Prostate gland (tissue), 2 donors: ENCODE results near the gene PSAT1. TPM values are rescaled to one million over a fixed set of nuclear protein-coding genes. Genes with fewer than 3 reads are reported as not detected.

Experiments
- DNase-seq: peaks from one replicate; pipeline ENCODE4 v3.0.0-alpha.2; 2019; ENCODE audit warnings: low spot score
- H3K27ac ChIP-seq, 2 donors: fragments of 200-600 bp; sonication (generic); 2 replicates each; pipeline ENCODE4 v1.5.1; 2017 to 2019
- H3K27me3 ChIP-seq: fragments of 200-600 bp; sonication (generic); replicated peaks from 2 replicates; pipeline ENCODE4 v1.5.1; 2019; ENCODE audit not compliant: insufficient read depth
- H3K36me3 ChIP-seq, 2 donors: fragments of 200-600 bp; sonication (generic); 1 replicate in 1 of 2; 2 replicates in 1 of 2; pipeline versions ENCODE4 v1.5.1 to v1.8.1; 2017 to 2019
- H3K4me1 ChIP-seq: fragments of 200-600 bp; sonication (generic); replicated peaks from 2 replicates; pipeline ENCODE4 v1.5.1; 2019
- H3K4me3 ChIP-seq, 2 donors: fragments of 200-600 bp; sonication (generic); 2 replicates each; pipeline ENCODE4 v1.5.1; 2017 to 2019
- H3K9me3 ChIP-seq: fragments of 200-600 bp; sonication (generic); 2 replicates; pipeline ENCODE4 v1.5.1; 2017
- POLR2A ChIP-seq: fragments of 450-650 bp; IDR thresholded peaks from one replicate; pipeline ENCODE4 v1.6.1; 2016; ENCODE audit warnings: antibody characterized with exemption, mild to moderate bottlenecking
- POLR2AphosphoS5 ChIP-seq: sonication (generic); formaldehyde crosslinking; IDR thresholded peaks from one replicate; pipeline ENCODE4 v1.6.1; 2017; ENCODE audit warnings: antibody characterized with exemption
- WGBS: methylation state at CpG from one replicate; pipeline ENCODE4 v1.1.5; 2018; 5-methylcytosine and 5-hydroxymethylcytosine counted together
- intact Hi-C: fragments of 100-400 bp; cut with DNase I; formaldehyde crosslinking; loops from one replicate; pipeline ENCODE4 v1.14.2; 2022
- total RNA-seq, 2 donors: library from RNA; depleted of rRNA; stranded (reverse); fragments of >200 nt; gene quantifications; one replicate each; pipeline ENCODE4 v1.1.0, GENCODE V29; 2016
- TF ChIP-seq, protein P1 (sequence below), 4 experiments: fragments of 200-600 bp in 2 of 4; fragments of 450-650 bp in 2 of 4; sonication (generic) in 2 of 4; IDR thresholded peaks; 1 replicate in 3 of 4; 2 replicates in 1 of 4; pipeline ENCODE4 v1.5.1; 2016 to 2019; ENCODE audit warnings: antibody characterized with exemption in 4 of 4, mild to moderate bottlenecking in 2 of 4, moderate library complexity in 2 of 4

Gene PSAT1
- total RNA-seq, 2 donors from 2014 or later: 30.4 to 45.8 TPM

DNA sequence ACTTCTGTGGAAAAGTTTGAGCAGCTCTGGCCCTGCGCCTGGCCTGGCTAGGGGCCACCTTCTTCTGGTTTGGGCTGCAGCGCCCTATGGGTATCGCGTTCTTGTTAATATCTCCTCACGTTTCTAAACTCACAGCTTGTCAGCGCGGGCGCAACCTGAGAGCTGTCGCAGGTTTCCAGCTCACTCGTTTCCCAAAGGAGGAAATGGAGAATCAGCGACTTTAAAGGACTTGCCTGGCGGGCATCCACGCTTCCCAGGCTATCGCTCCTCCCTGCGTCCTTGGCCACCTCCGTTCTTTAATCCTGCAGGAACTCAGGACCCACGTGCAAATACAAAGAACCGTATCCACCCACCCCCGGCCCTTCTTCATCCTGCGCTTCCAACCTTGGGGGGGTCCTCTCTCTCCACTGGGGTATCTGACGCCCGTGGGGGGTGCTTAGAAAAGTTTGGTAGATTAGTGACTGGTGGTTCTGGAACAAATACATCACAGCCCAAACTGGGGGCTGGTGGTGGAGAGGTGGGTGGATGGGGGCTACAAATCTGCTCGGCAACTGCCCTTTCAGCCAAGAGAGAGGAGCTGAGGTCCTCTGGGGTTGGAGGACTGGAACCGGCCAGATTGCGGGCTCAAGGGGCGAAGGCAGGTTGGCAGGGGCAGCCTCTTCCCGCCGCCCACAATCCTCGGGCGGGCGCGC is 578 bp upstream of the PSAT1 start:
- Histone ChIP-seq H3K4me1 (no peaks in the 10 kb centered on the region), H3K27me3 (no peaks in the 10 kb centered on the region), H3K4me3 (peak overlapping the region; percentile 49 to 55), H3K27ac (peak overlapping the region; percentile 46 to 70), H3K36me3 (no peaks in the 10 kb centered on the region), H3K9me3 (no peaks in the 10 kb centered on the region)
- peak; percentile 60 for DNase-seq
- intact Hi-C loops: no loop called here
- TF ChIP-seq POLR2AphosphoS5 (peak; percentile 14), POLR2A (no peak)
- TF ChIP-seq, protein P1, sequence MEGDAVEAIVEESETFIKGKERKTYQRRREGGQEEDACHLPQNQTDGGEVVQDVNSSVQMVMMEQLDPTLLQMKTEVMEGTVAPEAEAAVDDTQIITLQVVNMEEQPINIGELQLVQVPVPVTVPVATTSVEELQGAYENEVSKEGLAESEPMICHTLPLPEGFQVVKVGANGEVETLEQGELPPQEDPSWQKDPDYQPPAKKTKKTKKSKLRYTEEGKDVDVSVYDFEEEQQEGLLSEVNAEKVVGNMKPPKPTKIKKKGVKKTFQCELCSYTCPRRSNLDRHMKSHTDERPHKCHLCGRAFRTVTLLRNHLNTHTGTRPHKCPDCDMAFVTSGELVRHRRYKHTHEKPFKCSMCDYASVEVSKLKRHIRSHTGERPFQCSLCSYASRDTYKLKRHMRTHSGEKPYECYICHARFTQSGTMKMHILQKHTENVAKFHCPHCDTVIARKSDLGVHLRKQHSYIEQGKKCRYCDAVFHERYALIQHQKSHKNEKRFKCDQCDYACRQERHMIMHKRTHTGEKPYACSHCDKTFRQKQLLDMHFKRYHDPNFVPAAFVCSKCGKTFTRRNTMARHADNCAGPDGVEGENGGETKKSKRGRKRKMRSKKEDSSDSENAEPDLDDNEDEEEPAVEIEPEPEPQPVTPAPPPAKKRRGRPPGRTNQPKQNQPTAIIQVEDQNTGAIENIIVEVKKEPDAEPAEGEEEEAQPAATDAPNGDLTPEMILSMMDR (IDR thresholded peaks at IDR 0.05): no peak
- WGBS: 2% methylated on average over 32 of the region's 32 CpGs

DNA sequence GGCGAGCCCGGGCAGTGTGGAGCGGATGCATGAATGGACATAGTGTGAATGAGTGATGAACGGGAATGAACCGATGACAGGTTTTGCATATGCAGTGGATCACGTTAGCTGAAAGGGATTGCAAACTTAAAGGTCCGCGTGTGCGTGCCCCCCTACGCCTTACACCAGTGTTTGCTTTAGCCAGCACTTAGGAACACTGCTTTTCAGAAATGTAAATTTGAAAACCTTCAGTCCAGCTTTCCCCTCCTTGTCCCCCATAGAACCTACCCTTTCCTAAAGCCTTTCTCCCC is 692 bp downstream of the PSAT1 start:
- peak overlapping the region; percentile 46 to 70 for H3K27ac ChIP-seq
- intact Hi-C loops: no loop called here
- no peaks in the 10 kb centered on the region for H3K4me1 ChIP-seq
- H3K9me3 ChIP-seq: no peaks in the 10 kb centered on the region
- no peaks in the 10 kb centered on the region for H3K27me3 ChIP-seq
- TF ChIP-seq POLR2AphosphoS5: no peak
- TF ChIP-seq, protein P1 (IDR thresholded peaks at IDR 0.05): no peak
- no peaks in the 10 kb centered on the region for H3K36me3 ChIP-seq
- no peak for DNase-seq
- peak overlapping the region; percentile 49 to 55 for H3K4me3 ChIP-seq
- WGBS: 0% methylated on average over 10 of the region's 10 CpGs

DNA sequence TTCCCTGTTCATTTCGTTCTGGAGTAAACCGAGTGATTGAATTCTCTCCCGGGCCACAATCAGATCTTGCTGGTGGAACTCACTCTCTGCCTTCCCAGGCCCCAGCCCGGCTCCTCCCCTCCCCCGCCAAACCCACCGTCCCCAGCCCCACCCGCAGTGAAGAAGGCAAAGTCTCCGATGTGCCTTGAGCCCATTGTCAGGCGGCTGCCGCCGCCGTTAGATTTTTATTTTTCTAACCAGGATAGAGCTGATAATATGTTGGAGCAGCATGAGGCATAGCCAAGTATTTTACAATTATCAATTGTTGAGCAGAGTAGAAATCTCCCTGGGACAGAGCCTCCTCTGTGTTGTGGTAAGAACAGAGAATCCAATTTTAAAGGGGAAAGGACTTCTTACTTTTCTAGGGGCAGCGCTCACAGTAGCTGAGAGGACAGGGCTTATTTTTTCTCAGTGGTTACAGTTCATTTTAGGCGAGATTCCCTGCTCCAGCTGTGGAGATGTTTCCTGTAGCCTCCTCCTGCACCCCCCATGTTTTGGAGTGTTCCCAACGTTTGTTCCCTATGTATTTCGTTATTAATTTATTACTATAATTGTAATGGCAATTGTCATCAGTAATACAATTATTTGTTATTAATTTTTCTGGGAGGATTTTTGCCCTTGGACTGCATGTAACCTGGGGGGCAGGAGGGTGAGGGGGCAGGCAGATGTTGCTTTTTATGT is 1.3 kb downstream of the PSAT1 start:
- intact Hi-C loops: no loop called here
- WGBS: 7% methylated on average over 16 of the region's 16 CpGs
- TF ChIP-seq POLR2AphosphoS5 (no peak), POLR2A (no peak)
- TF ChIP-seq, protein P1 (IDR thresholded peaks at IDR 0.05): no peak
- Histone ChIP-seq H3K9me3 (no peaks in the 10 kb centered on the region), H3K27ac (no peak overlapping the region), H3K4me1 (no peaks in the 10 kb centered on the region), H3K4me3 (peak overlapping the region; percentile 49 to 55), H3K36me3 (no peaks in the 10 kb centered on the region), H3K27me3 (no peaks in the 10 kb centered on the region)
- DNase-seq: no peak

DNA sequence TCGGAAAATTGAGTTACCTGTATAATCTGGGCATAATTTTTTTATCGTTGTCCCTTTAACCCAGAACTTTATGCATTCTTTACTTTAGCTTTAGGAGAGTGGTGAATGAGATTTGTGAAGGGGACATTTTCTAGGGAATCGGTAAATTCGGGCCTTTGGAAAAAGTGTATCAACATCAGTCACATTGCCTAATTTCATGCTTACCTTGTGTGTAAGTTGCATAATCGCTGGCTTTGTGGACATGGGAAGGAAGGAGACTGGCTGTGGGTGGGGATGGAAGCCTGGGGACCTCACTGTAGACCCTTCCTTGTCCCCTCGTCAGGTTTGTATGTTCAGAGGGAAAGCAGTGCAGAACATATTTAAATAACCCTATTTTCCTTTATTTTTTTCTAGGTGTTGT is 3.3 kb downstream of the PSAT1 start:
- TF ChIP-seq POLR2A (no peak), POLR2AphosphoS5 (no peak)
- TF ChIP-seq, protein P1 (IDR thresholded peaks at IDR 0.05): no peak
- Histone ChIP-seq H3K4me3 (no peak overlapping the region), H3K9me3 (no peaks in the 10 kb centered on the region), H3K27ac (no peak overlapping the region), H3K36me3 (no peaks in the 10 kb centered on the region), H3K27me3 (no peaks in the 10 kb centered on the region), H3K4me1 (no peaks in the 10 kb centered on the region)
- intact Hi-C loops: no loop called here
- 95% methylated on average over 6 of the region's 6 CpGs for WGBS
- DNase-seq: no peak

DNA sequence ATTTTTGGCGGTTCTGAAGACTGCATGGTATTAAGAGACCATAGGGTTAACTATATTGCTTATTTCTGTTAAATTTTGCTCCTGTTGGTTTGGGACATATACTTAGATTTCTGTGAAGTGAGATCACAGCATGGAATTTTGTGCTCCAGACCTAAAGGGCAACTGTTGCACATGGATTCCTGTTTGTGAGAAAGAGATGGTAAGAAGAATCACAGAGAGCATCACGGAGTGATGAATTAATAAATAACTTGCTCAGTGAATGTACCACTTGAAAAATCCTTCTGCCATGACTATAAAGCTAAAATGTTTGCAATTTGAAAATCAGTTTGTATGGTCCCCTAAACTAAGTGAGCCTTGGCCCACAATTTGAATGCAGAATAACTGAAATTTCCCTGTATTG is 4.5 kb downstream of the PSAT1 start:
- H3K4me3 ChIP-seq: no peak overlapping the region
- 97% methylated on average over 2 of the region's 2 CpGs for WGBS
- H3K27me3 ChIP-seq: no peaks in the 10 kb centered on the region
- intact Hi-C loops: no loop called here
- no peaks in the 10 kb centered on the region for H3K9me3 ChIP-seq
- no peak for TF ChIP-seq POLR2A
- TF ChIP-seq, protein P1 (IDR thresholded peaks at IDR 0.05): no peak
- no peak for TF ChIP-seq POLR2AphosphoS5
- no peak for DNase-seq
- H3K36me3 ChIP-seq: no peaks in the 10 kb centered on the region
- no peaks in the 10 kb centered on the region for H3K4me1 ChIP-seq
- H3K27ac ChIP-seq: no peak overlapping the region
